HG03432 (cell line): ENCODE measurements around the gene RNF8.
"Not testable (repeated sequence)": the region's sequence is repeated elsewhere in the genome, so short reads cannot be mapped to it uniquely, and the experiment has no call there.

Source experiments
- ATAC-seq: cut with Tn5 transposase; IDR thresholded peaks from one replicate; pipeline ENCODE4 v1.9.1; 2021; ENCODE audit warnings: mild to moderate bottlenecking, moderate library complexity; ENCODE audit not compliant: unreplicated experiment

Gene RNF8

GRCh38 chr6:37393381-37393929 lies 39.7 kb downstream of the RNF8 start:
- no peak for ATAC-seq

GRCh38 chr6:37396571-37397180 lies 42.9 kb downstream of the RNF8 start:
- no peak for ATAC-seq

GRCh38 chr6:37399131-37399530 lies 45.3 kb downstream of the RNF8 start:
- ATAC-seq: no peak

GRCh38 chr6:37399795-37400490 lies 46.2 kb downstream of the RNF8 start:
- no peak for ATAC-seq

- not testable (repeated sequence) for ATAC-seq
Measured at GRCh38 chr6:37401658-37402057, 47.9 kb downstream of the RNF8 start.

DNA sequence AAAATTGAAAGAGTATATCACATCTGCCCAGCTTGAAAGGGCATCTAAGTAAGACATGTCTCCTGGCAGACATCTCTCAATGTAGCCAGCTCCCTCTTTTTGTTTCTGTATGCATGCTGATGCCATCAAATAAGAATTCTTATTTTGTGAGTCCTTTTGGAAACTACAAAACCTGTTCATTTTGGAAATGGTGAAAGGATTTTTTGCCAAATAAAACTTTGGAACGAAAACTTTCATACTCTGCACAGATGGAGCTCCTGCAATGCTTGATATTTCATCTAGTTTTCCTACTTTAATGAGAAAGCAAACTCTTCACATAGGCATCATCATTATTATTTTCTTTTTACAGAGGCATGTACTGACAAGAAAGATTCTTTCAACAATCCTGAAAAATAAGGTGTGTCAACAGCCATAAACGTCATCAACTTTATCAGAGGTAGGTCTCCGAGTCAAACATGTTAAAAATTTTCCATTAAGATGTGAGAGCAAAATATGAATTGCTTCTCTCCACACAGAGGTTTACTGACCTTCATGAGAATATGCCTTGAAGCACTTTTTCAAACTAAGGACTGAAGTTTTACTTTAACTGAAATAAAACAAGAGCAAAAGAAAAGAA lies 53.1 kb downstream of the RNF8 start:
- no peak for ATAC-seq

- no peak for ATAC-seq
Measured at GRCh38 chr6:37407948-37408347, 54.2 kb downstream of the RNF8 start.

DNA sequence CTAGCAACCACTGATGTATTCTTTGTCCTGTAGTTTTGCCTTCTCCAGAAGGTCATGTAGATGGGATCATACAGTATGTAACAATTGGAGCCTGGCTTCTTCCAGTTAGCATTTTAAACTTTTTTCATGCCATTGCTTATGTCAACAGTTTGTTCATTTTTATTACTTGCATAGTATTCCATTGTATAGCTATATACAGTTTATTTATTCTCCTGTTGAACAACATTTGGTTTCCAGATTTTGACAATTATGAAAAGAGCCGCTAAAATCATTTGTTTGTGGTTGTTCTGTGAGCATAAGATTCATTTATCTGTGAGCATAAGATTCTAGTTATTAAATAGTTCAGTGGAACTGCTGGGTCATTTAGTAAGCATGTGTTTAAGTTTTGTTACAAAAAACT lies 55.7 kb downstream of the RNF8 start:
- ATAC-seq: no peak

DNA sequence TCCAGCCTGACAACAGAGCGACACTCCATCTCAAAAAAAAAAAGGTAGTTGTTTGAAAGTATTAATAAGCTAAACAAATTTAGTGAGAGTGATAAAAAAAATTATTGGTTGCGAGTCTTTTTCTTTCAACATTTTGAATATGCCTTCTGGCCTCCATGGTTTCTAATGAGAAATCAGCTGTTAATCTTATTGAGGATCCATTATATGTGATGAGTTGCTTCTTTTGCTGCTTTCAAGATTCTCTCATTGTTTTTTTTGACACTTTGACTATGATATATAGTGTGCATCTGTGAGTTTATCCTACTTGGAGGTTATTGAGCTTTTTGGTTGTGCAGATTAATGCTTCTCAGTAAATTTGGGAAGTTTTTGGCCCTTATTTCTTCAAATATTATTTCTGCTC lies 63.6 kb downstream of the RNF8 start:
- ATAC-seq: no peak

GRCh38 chr6:37418722-37419121 lies 64.9 kb downstream of the RNF8 start:
- no peak for ATAC-seq

DNA sequence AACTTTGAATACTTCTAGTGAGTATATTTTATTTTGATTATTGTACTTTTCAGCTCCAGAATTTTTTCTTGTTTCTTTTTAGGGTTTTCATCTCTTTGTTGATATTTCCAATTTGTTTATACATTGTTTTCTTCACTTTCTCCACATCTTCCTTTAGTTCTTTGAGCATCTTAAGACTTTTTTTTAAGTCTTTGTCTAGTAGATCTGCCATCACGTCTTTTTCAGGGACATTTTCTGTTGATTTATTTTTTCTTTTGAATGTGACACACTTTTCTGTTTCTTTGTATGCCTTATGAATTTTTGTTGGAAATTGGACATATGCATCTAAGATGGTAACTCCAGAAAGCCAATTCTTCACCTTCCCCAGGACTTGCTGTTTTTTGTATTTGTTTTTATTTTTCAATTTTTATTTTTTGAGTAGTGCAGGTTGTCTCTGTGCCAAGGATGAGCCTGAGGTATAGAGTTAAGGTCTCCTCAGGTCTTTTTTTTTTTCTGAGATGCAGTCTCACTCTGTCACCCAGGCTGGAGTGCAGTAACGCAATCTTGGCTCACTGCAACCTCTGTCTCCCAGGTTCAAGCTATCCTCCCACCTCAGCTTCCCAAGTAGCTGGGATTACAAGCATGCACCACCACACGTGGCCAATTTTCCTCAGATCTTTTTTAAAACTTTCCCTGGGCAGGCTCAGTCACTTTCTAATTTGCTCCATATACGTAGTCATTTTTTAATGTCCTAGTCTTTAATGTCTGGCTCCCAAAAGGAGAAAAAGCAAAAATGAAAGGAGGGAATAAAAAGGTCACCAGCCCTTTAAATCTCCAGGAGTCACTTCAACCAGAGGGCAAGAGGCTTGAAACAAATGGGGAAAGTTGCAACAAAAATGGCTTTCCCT lies 72.5 kb downstream of the RNF8 start:
- ATAC-seq: no peak

GRCh38 chr6:37426945-37427510 lies 73.2 kb downstream of the RNF8 start:
- ATAC-seq: no peak

DNA sequence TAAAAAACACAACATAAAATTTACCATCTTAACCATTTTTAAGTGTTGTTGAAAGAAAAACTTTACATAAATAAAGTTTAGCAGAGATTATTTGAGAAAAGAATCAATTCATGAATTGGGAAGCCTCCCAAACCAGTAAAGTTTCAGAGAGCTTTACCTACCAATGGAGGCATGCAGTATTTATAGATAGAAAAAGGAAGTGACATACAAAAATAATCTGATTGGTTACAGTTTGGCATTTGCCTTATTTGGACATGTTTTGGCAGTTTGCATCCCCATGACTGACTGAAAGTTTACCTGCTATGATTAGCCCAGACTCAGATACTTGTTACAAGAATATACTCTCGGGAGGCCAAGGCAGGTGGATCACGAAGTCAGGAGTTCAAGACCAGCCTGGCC lies 75.6 kb downstream of the RNF8 start:
- ATAC-seq: no peak

DNA sequence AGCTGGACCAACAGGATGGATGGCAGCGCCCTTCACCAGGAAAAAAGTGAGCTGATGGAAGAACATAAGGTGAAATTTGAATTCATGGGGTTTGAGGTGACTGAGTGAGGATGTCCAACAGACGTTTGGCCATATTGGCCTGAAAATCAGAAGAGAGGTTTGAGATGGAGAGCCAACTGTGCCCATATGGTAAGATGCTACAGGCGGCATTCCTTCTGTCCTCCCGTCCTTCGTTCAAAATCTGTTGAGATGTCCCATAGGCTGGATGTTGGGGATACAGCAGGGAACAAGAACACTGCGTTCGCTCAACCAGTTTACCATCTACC lies 78.8 kb downstream of the RNF8 start:
- no peak for ATAC-seq

DNA sequence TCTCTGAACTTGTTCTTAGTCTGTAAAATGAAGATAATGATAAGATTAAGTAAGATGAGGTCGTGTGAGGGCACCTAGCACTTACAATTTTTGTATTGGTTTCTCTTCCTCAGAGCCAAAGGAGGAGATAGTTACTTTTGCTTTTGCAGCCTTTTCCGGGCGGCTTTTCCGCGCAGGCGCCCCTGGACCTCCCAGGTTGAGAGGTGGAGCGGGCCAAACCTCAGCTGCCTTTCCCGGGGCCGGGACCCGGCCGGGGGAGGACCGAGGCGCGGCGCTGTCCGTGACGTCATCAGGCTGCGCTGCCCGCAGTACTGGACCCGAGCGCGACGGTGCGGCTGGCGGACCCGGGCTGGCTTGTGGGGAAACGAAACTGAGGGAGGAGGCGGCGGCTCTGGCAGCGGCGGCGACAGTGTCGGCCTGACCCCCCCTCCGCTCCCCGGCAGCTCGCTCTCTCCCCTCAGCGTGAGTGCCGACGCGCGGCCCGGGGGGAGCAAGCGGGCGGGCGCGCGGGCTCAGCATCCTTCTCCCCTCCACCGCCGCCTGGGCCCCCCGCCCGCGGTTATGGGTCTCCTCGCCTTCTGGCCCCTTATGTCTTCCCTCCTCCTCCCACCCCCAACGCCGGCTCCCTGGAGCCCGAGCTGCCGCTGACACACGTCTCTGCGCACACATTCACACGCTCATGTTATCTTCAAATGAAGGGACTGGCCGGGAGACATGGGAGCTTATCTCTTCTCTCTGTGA lies 79.3 kb downstream of the RNF8 start, which contains the start of gene CMTR1:
Gene CMTR1 (plus strand): TSS at position 306 of the 741 bp plus-strand sequence. CDS start 2,409 bp downstream, outside the sequence.
- peak; percentile 91 for ATAC-seq

- peak; percentile 38 for ATAC-seq
Measured at GRCh38 chr6:37433657-37434271, 80.0 kb downstream of the RNF8 start.

DNA sequence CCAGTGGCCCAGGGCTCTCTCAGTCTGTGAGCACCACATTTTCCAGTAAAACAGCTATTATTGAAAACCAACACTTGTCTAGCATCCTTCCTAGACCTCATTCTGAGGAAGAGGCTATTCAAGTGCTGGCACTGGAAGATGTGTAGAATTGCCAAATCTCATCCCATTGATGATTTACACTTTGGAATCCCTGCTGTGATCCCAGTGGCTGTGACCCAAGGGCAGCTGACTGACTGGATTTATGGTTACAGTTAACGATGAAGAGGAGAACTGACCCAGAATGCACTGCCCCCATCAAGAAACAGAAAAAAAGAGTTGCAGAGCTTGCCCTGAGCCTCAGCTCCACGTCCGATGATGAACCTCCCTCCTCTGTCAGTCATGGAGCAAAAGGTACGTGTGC lies 81.6 kb downstream of the RNF8 start:
- no peak for ATAC-seq

DNA sequence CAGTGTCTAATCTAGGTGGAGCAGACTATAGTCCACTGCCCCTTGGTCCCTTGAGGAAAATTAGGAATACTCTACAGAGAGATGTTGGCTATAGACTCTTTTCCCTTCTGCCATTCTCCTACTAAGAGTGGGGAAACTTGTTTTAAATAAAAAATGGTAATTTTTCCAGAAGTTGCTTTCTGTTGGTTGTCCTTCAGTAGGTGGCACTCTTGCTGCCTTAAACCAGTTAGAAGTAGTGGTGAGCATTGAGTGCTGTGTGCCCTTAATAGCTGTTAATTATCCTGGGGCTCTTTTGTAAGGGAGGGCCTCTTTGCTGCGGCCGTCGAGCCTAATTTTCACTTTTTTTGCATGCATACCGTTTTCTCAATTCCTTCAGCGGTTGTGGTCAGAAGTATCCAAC lies 82.0 kb downstream of the RNF8 start:
- ATAC-seq: no peak

DNA sequence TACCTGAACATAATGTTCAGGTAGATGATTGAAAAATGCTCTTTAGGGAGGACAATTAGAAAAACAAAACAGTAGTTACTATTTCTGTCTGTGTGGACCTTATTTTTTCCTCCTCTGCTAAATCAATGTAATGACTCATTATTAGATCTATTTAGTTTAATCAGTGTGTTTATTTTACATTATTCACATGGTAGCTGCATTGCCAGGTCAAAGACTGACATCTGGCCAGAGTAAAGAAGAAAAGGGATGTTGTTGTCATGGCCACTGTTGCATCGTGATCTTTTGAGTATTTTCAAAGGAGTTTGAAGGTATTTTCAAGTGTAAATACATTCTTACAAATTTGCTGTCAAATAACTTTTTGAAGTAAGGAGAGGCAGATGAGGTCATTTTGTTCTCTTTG lies 85.1 kb downstream of the RNF8 start:
- no peak for ATAC-seq

DNA sequence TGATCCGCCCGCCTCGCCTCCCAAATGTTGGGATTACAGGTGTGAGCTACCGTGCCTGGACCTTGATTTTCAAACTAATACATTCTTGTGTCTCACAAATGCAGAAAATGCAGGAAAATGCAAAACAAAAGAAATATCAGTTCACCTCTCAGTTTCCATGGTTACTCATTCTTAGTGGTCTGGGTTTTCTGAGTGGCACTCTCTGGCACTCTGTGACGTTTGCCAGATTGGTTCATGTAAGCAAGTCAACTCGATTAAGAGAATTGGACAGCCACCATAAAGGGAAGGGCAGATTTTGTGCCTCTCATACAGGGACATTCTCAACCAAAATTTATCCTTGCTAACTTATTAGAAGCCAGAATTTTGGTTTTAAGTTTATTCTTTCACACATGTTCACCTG lies 87.9 kb downstream of the RNF8 start:
- ATAC-seq: no peak
